UCSD-AML1 (cell line): ENCODE results near the gene RNF207.

Source experiments
- DNase-seq: peaks from one replicate; lab custom pipeline; 2025; ENCODE audit not compliant: unreplicated experiment; lab: John Stamatoyannopoulos, UW

The RNF207 gene

GRCh38 chr1:6265151-6265550, 59.2 kb downstream of the RNF207 start:
- DNase-seq: no peak

DNA sequence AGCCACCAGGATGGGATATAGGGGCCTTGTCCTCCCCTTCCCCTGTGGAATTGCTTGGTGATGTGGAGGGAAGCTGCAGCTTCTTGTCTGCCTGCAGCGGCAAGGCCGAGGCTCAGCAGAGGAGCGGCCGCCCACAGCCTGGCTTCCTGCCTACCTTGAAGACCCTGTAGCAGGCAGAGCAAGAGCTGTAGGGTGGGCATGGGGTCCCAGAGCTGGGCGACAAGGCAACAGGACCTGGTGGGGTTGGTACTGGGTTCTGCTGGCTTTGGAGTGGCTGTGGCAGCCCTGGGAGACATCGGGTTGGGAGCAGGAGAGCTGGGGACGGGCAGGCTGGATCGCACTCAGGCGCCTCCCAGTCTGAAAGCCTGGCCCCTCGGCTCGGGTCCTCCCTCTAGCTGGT, 60.7 kb downstream of the RNF207 start:
- no peak for DNase-seq

DNA sequence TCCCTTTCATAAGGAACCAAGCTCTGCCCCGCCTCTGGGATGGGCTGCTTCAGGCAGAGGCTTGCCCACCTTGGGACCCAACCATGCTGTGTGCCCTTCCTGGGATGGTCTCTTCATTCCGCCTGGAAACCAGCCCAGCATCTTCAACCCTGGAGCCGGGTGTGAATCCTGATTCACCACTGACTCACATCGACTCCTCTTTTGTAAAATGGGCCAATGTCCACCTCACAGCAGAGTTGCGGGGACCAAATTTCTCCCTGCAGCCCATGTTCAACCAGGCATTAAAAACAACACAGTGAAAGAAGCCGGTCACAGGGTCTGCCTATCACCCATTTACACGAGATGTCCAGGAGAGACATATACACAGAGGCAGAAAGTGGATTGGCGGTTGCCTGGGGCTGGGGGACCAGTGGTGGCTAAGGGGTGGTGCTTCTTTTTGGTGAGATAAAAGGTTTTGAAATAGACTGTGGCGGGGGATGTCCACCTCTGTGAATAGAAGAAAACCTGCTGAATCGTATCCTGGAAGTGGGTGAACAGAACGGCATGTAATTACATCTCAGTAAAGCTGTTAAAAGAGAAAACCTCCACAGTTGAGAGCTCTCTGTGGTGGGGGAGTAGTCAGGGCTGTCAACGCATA, 61.9 kb downstream of the RNF207 start:
- no peak for DNase-seq

- DNase-seq: no peak
Observed at GRCh38 chr1:6268415-6268814, 62.5 kb downstream of the RNF207 start.

DNA sequence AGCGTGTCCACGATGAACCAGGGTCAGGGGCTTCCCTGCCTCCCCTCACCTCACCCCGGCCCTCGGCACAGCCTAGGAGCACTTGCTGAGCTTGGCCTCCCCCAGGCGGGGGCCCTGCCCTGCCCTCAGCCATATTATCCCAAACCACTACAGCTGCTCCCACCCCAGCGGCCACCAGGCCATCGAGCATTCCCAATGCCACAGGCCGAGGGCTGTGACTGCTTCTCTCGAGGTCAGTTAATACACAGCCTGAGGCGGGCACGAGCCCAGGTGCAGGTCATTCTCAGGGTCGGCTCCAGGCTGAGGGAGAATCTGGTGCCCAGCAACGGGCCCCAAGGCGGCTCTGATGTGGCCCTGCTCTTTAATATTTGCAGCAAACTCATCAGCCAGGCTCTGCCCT, 63.4 kb downstream of the RNF207 start:
- DNase-seq: no peak

GRCh38 chr1:6269720-6270400, 63.9 kb downstream of the RNF207 start:
- no peak for DNase-seq

- no peak for DNase-seq
Observed at GRCh38 chr1:6270401-6270800, 64.5 kb downstream of the RNF207 start.
